ENCODE data around the gene HSD11B1L.
A peak's percentile ranks its signal among the peaks of the same experiment; 100 is the strongest.

The HSD11B1L gene

DNA sequence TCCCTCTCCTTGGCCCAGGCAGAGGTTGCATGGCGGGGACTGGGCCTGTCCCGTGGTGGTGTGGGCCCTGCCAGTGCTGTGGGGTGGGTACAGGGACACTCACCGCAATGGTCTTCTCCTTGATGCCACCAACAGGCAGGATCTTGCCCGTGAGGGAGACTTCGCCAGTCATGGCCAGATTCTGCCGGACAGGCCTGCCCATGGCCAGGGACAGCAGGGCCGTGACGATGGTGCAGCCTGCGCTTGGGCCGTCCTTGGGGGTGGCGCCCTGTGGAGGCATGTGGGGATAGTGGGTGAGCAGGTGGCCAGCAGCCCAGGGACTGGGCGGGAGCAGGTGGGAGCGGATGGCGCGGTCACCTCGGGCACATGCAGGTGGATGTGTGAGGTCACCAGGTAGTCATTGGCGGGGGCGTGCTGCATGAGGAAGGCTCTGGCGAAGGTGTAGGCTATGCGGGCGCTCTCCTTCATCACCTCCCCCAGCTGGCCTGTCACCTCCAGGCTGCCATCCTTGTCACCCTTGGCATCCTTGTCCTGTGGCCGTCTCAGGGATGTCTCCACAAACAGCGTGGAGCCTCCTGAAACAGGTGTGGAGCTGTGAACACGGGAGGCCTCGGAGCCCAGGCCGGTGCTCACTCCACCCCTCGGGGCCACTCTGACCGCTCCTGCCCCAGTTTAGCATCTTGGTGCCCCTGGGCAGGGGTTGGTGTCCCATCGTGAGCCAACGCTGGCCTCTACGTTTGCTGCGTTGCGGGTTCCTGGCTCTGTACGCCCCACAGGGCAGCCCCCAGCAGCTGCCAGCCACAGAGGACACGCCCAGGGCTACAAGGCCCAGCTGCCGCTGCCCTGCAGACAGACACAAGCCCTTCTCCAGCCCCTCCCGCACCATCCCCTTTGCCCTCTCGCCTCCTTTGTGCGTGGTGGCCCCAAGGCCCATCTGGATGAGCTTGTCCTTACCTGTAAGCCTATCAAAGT lies 12.7 kb downstream of the HSD11B1L start (continued):
- TF ChIP-seq KLF7 (tag by site-specific recombination; IDR thresholded peaks at IDR 0.05; ENCODE audit: borderline replicate concordance) (peak; percentile 25; the same call in 1 of the 2 replicates), GFI1B (tag by site-specific recombination; IDR thresholded peaks at IDR 0.05) (no peak), PRDM1 (tag by site-specific recombination; IDR thresholded peaks at IDR 0.05) (no peak), ZNF621 (tag by site-specific recombination; IDR thresholded peaks at IDR 0.05) (no peak), ZNF175 (tag by site-specific recombination; IDR thresholded peaks at IDR 0.05) (no peak), ZNF837 (tag by site-specific recombination; IDR thresholded peaks at IDR 0.05) (0 out of 2 replicates have a peak, but pooled peaks have one; percentile 76), ZNF560 (tag by site-specific recombination; IDR thresholded peaks at IDR 0.05; ENCODE audit: borderline replicate concordance) (no peak), ZNF354C (tag by site-specific recombination; IDR thresholded peaks at IDR 0.05; ENCODE audit: borderline replicate concordance, low read depth) (no peak), ZBTB20 (tag by site-specific recombination; IDR thresholded peaks at IDR 0.05) (no peak), ZFP69B (tag by site-specific recombination; IDR thresholded peaks at IDR 0.05) (peak; percentile 53; the same call in 1 of the 2 replicates), ZNF548 (tag by site-specific recombination; IDR thresholded peaks at IDR 0.05) (no peak), ZBTB8A (tag by site-specific recombination; IDR thresholded peaks at IDR 0.05) (peak; percentile 14; the same call in 1 of the 2 replicates), GLI4 (tag by site-specific recombination; IDR thresholded peaks at IDR 0.05) (no peak), ZNF48 (tag by site-specific recombination; IDR thresholded peaks at IDR 0.05) (no peak), ZNF335 (tag by site-specific recombination; conservative IDR thresholded peaks at IDR 0.05) (no peak), OSR2 (tag by site-specific recombination; IDR thresholded peaks at IDR 0.05) (no peak), IKZF3 (tag by site-specific recombination; IDR thresholded peaks at IDR 0.05) (no peak), TCF7L2 (IDR thresholded peaks at IDR 0.05; ENCODE audit: borderline replicate concordance, low read depth, low read length) (no peak), ZNF830 (tag by site-specific recombination; IDR thresholded peaks at IDR 0.05; ENCODE audit: low read depth) (no peak), ZNF785 (tag by site-specific recombination; IDR thresholded peaks at IDR 0.05) (0 out of 2 replicates have a peak, but pooled peaks have one; percentile 16), ZNF426 (tag by site-specific recombination; IDR thresholded peaks at IDR 0.05) (no peak), KLF1 (tag by site-specific recombination; IDR thresholded peaks at IDR 0.05) (0 out of 2 replicates have a peak, but pooled peaks have one; percentile 10), ZNF510 (tag by site-specific recombination; IDR thresholded peaks at IDR 0.05; ENCODE audit: insufficient replicate concordance) (no peak), ZNF157 (tag by site-specific recombination; IDR thresholded peaks at IDR 0.05) (no peak)
- TF ChIP-seq, protein P1, sequence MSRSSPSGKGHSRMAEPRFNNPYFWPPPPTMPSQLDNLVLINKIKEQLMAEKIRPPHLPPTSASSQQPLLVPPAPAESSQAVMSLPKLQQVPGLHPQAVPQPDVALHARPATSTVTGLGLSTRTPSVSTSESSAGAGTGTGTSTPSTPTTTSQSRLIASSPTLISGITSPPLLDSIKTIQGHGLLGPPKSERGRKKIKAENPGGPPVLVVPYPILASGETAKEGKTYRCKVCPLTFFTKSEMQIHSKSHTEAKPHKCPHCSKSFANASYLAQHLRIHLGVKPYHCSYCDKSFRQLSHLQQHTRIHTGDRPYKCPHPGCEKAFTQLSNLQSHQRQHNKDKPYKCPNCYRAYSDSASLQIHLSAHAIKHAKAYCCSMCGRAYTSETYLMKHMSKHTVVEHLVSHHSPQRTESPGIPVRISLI (tag by site-specific recombination; IDR thresholded peaks at IDR 0.05): no peak
- TF ChIP-seq, protein P2, sequence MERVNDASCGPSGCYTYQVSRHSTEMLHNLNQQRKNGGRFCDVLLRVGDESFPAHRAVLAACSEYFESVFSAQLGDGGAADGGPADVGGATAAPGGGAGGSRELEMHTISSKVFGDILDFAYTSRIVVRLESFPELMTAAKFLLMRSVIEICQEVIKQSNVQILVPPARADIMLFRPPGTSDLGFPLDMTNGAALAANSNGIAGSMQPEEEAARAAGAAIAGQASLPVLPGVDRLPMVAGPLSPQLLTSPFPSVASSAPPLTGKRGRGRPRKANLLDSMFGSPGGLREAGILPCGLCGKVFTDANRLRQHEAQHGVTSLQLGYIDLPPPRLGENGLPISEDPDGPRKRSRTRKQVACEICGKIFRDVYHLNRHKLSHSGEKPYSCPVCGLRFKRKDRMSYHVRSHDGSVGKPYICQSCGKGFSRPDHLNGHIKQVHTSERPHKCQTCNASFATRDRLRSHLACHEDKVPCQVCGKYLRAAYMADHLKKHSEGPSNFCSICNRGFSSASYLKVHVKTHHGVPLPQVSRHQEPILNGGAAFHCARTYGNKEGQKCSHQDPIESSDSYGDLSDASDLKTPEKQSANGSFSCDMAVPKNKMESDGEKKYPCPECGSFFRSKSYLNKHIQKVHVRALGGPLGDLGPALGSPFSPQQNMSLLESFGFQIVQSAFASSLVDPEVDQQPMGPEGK (tag by site-specific recombination; IDR thresholded peaks at IDR 0.05): peak; percentile 70
- TF ChIP-seq, protein P3, sequence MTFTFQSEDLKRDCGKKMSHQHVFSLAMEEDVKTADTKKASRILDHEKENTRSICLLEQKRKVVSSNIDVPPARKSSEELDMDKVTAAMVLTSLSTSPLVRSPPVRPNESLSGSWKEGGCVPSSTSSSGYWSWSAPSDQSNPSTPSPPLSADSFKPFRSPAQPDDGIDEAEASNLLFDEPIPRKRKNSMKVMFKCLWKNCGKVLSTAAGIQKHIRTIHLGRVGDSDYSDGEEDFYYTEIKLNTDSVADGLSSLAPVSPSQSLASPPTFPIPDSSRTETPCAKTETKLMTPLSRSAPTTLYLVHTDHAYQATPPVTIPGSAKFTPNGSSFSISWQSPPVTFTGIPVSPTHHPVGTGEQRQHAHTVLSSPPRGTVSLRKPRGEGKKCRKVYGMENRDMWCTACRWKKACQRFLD (tag by site-specific recombination; IDR thresholded peaks at IDR 0.05): no peak
- TF ChIP-seq, protein P4, sequence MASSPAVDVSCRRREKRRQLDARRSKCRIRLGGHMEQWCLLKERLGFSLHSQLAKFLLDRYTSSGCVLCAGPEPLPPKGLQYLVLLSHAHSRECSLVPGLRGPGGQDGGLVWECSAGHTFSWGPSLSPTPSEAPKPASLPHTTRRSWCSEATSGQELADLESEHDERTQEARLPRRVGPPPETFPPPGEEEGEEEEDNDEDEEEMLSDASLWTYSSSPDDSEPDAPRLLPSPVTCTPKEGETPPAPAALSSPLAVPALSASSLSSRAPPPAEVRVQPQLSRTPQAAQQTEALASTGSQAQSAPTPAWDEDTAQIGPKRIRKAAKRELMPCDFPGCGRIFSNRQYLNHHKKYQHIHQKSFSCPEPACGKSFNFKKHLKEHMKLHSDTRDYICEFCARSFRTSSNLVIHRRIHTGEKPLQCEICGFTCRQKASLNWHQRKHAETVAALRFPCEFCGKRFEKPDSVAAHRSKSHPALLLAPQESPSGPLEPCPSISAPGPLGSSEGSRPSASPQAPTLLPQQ (tag by site-specific recombination; IDR thresholded peaks at IDR 0.05): peak; percentile 82
- TF ChIP-seq, protein P5, sequence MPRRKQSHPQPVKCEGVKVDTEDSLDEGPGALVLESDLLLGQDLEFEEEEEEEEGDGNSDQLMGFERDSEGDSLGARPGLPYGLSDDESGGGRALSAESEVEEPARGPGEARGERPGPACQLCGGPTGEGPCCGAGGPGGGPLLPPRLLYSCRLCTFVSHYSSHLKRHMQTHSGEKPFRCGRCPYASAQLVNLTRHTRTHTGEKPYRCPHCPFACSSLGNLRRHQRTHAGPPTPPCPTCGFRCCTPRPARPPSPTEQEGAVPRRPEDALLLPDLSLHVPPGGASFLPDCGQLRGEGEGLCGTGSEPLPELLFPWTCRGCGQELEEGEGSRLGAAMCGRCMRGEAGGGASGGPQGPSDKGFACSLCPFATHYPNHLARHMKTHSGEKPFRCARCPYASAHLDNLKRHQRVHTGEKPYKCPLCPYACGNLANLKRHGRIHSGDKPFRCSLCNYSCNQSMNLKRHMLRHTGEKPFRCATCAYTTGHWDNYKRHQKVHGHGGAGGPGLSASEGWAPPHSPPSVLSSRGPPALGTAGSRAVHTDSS (tag by site-specific recombination; IDR thresholded peaks at IDR 0.05): peak; percentile 54
- TF ChIP-seq, protein P6, sequence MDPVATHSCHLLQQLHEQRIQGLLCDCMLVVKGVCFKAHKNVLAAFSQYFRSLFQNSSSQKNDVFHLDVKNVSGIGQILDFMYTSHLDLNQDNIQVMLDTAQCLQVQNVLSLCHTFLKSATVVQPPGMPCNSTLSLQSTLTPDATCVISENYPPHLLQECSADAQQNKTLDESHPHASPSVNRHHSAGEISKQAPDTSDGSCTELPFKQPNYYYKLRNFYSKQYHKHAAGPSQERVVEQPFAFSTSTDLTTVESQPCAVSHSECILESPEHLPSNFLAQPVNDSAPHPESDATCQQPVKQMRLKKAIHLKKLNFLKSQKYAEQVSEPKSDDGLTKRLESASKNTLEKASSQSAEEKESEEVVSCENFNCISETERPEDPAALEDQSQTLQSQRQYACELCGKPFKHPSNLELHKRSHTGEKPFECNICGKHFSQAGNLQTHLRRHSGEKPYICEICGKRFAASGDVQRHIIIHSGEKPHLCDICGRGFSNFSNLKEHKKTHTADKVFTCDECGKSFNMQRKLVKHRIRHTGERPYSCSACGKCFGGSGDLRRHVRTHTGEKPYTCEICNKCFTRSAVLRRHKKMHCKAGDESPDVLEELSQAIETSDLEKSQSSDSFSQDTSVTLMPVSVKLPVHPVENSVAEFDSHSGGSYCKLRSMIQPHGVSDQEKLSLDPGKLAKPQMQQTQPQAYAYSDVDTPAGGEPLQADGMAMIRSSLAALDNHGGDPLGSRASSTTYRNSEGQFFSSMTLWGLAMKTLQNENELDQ (tag by site-specific recombination; IDR thresholded peaks at IDR 0.05; ENCODE audit: low read depth): no peak
